Measurements from ENCODE around the gene SYT9. TPM values are rescaled to one million over a fixed set of nuclear protein-coding genes. Genes with fewer than 3 reads are reported as not detected.

SYT9 gene
- total and polyA plus RNA-seq, 12 donors, result 0.01 to 0.66 (median 0.32) TPM; not detected in 3

DNA sequence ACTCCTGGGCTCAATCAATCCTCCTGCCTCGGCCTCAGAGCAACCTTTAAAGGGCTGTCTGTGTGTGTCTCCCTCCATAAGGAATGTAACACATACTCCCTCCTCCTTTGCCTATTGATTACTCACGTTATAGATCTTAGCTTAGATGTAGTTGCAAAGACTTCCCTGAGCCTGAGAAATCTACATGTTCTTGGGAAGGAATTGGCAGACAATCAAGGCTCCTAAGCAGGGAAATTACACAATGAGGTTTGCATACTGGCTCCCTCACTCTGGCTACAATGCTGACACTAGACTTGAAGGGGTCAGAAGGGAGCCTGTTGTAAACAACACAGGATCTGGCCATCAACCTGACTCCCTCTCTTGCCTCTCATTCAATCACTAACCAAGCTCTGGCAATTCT is 228.4 kb downstream of the SYT9 start:
- 64 to 71% methylated on average over 2 of the region's 2 CpGs for WGBS, 2 donors
- H3K27me3 ChIP-seq, result no peaks in the 10 kb centered on the region
- H3K9me3 ChIP-seq, result no peaks in the 10 kb centered on the region
- intact Hi-C loops (cut with DNase I), result no loop called here
- H3K4me1 ChIP-seq, result peaks cover 0 to 10% (median 0%) of the 10 kb centered on the region in 9 donors
- TF ChIP-seq, protein P1, sequence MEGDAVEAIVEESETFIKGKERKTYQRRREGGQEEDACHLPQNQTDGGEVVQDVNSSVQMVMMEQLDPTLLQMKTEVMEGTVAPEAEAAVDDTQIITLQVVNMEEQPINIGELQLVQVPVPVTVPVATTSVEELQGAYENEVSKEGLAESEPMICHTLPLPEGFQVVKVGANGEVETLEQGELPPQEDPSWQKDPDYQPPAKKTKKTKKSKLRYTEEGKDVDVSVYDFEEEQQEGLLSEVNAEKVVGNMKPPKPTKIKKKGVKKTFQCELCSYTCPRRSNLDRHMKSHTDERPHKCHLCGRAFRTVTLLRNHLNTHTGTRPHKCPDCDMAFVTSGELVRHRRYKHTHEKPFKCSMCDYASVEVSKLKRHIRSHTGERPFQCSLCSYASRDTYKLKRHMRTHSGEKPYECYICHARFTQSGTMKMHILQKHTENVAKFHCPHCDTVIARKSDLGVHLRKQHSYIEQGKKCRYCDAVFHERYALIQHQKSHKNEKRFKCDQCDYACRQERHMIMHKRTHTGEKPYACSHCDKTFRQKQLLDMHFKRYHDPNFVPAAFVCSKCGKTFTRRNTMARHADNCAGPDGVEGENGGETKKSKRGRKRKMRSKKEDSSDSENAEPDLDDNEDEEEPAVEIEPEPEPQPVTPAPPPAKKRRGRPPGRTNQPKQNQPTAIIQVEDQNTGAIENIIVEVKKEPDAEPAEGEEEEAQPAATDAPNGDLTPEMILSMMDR (IDR thresholded peaks at IDR 0.05), result no peak
- DNase-seq (no peak), ATAC-seq (no peak)
- no peak overlapping the region for H3K27ac ChIP-seq
- H3K4me3 ChIP-seq, result no peak overlapping the region
- H3K36me3 ChIP-seq, result no peaks in the 10 kb centered on the region

DNA sequence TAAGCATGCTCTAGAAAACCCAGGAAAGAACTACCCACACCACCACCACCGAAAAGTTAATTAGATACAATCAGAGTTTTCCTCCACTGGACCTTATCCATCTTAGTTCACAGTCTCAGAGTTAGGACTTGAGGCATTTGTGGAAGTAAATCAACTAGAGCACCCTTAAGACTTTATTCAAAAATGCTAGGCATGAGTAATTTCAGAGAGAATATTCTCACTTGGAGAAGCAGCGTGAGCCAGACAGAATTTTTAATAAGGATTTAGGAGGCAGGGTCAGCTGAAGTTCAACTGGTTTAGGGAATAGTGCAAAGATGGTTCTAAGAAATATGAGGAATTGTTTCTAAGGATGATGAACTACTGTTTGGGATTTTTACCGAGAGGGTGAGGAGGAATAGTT is 232.4 kb downstream of the SYT9 start:
- 78 to 86% methylated on average over 3 of the region's 3 CpGs for WGBS, 2 donors
- ATAC-seq, result no peak
- peak overlapping the region in 2 of 10 donors; percentile 26 to 65 for H3K27ac ChIP-seq

DNA sequence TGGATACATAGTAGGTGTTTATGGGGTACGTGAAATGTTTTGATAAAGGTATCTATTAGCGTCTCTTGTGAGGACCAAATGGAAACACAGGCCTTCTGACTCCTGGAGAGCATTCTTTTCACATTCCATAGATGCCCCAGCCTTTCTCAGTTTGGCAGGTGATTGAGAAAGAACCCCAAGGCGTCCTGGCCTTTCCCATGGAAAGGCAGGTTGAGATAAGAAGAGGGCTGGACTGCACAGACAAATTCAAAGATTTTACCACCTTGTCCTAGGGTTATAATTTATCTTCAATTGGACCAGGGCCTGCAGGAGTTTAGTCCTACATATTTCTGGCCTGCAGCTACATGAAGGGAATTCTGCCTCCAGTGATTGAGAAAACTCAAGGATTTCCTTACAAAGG is 232.9 kb downstream of the SYT9 start:
- Histone ChIP-seq H3K9me3 (no peaks in the 10 kb centered on the region), H3K27ac (peak overlapping the region in 6 of 10 donors; percentile 26 to 65 (median 52)), H3K27me3 (no peaks in the 10 kb centered on the region), H3K36me3 (peaks cover 0 to 9% (median 0%) of the 10 kb centered on the region in 9 donors), H3K4me3 (peak overlapping the region in 6 of 10 donors; percentile 35 to 61 (median 54)), H3K4me1 (peaks cover 0 to 14% (median 0%) of the 10 kb centered on the region in 9 donors)
- DNase-seq (no peak), ATAC-seq (no peak)
- WGBS, 2 donors, result 72 to 77% methylated on average over 3 of the region's 3 CpGs
- TF ChIP-seq, protein P1 (IDR thresholded peaks at IDR 0.05), result no peak
- intact Hi-C loops (cut with DNase I), result no loop called here

More for the DNA sequence above, 232.4 kb downstream of the SYT9 start:
- Histone ChIP-seq H3K36me3 (peaks cover 0 to 9% (median 0%) of the 10 kb centered on the region in 9 donors), H3K27me3 (no peaks in the 10 kb centered on the region), H3K4me1 (peaks cover 0 to 14% (median 0%) of the 10 kb centered on the region in 9 donors), H3K4me3 (no peak overlapping the region), H3K9me3 (no peaks in the 10 kb centered on the region)
- intact Hi-C loops (cut with DNase I), result no loop called here
- TF ChIP-seq, protein P1 (IDR thresholded peaks at IDR 0.05), result no peak
- DNase-seq, result no peak

DNA sequence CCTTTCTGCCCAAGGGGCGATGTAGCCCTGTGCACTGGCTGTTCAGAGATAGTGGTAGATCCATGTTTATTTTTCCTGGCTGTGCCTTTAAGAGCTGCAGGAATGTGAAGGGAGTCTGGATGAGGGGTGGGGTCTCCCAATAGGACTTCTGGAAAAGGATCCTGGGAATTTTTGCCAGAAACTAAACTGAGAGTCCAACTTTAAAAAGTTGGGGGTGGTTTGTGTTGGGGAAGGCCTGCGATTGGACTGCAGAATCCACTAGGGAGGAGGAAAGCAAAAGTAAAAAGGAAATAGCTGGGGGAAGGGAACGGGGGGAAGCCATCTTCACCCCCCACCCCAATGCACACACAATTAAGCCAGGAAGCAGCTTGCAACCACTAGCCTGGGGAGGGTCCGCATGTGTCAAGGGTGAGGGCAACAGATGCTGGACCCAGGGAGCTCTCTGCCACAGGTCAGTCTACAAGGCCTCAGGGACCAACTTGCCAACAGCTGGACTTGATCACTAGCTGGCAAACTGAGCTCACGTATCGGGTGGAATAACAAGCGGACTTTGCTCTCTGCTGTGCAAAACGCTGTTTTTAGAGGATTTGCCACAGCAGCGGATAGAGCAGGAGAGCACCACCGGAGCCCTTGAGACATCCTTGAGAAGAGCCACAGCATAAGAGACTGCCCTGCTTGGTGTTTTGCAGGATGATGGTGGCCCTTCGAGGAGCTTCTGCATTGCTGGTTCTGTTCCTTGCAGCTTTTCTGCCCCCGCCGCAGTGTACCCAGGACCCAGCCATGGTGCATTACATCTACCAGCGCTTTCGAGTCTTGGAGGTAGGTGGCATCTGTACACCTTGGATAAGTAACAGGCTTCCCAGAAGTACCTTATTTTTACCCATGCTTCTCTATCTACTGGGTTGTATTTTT is 233.7 kb downstream of the SYT9 start, which contains the start of gene OLFML1:
TSS of gene OLFML1 (plus strand) at position 321 of the 912 bp plus-strand sequence. CDS start at position 691, 370 bp downstream.
- Histone ChIP-seq H3K27me3 (no peaks in the 10 kb centered on the region), H3K9me3 (no peaks in the 10 kb centered on the region), H3K4me1 (peaks cover 0 to 15% (median 0%) of the 10 kb centered on the region in 9 donors), H3K4me3 (peak within 1 kb of the TSS in 9 of 10 donors; percentile 31 to 61 (median 53)), H3K27ac (peak within 1 kb of the TSS in 9 of 10 donors; percentile 20 to 66 (median 56)), H3K36me3 (peaks cover 0 to 9% (median 0%) of the 10 kb centered on the region in 9 donors)
- TF ChIP-seq, protein P1 (IDR thresholded peaks at IDR 0.05), result no peak
- DNase-seq, result peak; percentile 22 to 42
- WGBS, 2 donors, result 51 to 61% methylated on average over 15 of the region's 15 CpGs
- intact Hi-C loops (cut with DNase I), result no loop called here
- ATAC-seq, result peak in 7 of 8 donors; percentile 51 to 83 (median 75)
